ENCODE measurements around the gene ZNF677.
"Not testable (repeated sequence)": the region's sequence is repeated elsewhere in the genome, so short reads cannot be mapped to it uniquely, and the experiment has no call there.

DNA sequence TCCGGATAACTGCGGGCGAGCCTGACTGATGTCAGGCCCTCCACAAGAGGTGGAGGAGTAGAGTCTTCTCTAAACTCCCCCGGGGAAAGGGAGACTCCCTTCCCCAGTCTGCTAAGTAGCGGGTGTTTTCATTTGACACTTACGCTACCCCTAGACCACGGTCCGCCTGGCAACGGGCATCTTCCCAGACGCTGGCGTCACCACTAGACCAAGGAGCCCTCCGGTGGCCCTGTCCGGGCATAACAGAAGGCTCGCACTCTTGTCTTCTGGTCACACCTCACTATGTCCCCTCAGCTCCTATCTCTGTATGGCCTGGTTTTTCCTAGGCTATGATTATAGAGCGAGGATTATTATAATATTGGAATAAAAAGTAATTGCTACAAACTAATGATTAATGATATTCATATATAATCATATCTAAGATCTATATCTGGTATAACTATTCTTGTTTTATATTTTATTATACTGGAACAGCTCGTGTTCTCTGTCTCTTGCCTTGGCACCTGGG, 64.9 kb downstream of the ZNF677 start:
- TF ChIP-seq, protein P1, sequence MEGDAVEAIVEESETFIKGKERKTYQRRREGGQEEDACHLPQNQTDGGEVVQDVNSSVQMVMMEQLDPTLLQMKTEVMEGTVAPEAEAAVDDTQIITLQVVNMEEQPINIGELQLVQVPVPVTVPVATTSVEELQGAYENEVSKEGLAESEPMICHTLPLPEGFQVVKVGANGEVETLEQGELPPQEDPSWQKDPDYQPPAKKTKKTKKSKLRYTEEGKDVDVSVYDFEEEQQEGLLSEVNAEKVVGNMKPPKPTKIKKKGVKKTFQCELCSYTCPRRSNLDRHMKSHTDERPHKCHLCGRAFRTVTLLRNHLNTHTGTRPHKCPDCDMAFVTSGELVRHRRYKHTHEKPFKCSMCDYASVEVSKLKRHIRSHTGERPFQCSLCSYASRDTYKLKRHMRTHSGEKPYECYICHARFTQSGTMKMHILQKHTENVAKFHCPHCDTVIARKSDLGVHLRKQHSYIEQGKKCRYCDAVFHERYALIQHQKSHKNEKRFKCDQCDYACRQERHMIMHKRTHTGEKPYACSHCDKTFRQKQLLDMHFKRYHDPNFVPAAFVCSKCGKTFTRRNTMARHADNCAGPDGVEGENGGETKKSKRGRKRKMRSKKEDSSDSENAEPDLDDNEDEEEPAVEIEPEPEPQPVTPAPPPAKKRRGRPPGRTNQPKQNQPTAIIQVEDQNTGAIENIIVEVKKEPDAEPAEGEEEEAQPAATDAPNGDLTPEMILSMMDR (IDR thresholded peaks at IDR 0.05; ENCODE audit: insufficient read depth, low read depth, low read length), result not testable (repeated sequence)
- TF ChIP-seq EZH2 (IDR thresholded peaks at IDR 0.05; ENCODE audit: insufficient read depth, low read length), result not testable (repeated sequence)

All from astrocyte (in vitro differentiated cells and primary cell).